GM10266 (cell line): ENCODE results near the gene RMDN2.
"Not testable (repeated sequence)": the region's sequence is repeated elsewhere in the genome, so short reads cannot be mapped to it uniquely, and the experiment has no call there.

Experiments used
- DNase-seq: peaks from one replicate; pipeline ENCODE4 v3.0.0; 2012; ENCODE audit errors: extremely low spot score
- TF ChIP-seq, protein P1 (sequence below): IDR thresholded peaks from 2 replicates; pipeline ENCODE4 v1.5.1; 2012; ENCODE audit warnings: mild to moderate bottlenecking, low read depth; ENCODE audit not compliant: control insufficient read depth, insufficient read depth; ENCODE audit errors: missing control alignments

Gene RMDN2

GRCh38 chr2:37997629-37998028 lies 72.5 kb downstream of the RMDN2 start:
- DNase-seq = no peak
- TF ChIP-seq, protein P1, sequence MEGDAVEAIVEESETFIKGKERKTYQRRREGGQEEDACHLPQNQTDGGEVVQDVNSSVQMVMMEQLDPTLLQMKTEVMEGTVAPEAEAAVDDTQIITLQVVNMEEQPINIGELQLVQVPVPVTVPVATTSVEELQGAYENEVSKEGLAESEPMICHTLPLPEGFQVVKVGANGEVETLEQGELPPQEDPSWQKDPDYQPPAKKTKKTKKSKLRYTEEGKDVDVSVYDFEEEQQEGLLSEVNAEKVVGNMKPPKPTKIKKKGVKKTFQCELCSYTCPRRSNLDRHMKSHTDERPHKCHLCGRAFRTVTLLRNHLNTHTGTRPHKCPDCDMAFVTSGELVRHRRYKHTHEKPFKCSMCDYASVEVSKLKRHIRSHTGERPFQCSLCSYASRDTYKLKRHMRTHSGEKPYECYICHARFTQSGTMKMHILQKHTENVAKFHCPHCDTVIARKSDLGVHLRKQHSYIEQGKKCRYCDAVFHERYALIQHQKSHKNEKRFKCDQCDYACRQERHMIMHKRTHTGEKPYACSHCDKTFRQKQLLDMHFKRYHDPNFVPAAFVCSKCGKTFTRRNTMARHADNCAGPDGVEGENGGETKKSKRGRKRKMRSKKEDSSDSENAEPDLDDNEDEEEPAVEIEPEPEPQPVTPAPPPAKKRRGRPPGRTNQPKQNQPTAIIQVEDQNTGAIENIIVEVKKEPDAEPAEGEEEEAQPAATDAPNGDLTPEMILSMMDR = no peak

DNA sequence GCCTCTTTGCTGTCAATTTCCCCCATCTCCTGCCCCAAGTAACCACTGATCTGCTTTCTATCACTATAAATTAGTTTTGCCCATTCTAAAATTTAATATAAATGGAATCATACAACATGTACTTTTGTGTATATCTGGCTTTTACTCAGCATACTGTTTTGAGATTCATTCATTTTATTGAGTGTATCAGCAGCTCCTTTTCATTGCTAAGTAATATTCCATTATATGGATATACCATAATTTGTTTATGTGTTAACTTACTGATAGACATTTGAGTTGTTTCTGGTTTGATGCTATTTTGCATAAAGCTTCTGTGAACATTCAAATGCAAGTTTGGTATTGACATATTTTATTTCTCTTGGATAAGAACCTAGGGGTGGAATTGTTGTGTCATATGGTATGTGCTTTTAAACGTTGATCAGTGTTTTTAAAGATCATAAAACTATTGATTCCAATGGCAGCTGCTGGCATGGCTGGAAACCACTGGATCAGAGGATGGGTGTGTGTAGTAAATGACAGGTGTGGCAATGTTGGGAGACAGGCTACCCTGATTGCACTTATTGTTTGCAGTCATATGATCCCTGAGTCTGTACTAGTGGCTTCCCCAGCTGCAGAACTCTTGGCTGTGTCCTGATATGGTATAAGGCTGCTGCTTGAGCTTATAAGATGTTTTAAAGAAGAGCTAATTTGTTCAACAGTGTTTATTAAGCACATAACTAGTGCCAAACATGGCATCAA lies 75.6 kb downstream of the RMDN2 start:
- TF ChIP-seq, protein P1 = no peak
- DNase-seq = no peak

GRCh38 chr2:38010187-38010586 lies 85.1 kb downstream of the RMDN2 start:
- not testable (repeated sequence) for DNase-seq

DNA sequence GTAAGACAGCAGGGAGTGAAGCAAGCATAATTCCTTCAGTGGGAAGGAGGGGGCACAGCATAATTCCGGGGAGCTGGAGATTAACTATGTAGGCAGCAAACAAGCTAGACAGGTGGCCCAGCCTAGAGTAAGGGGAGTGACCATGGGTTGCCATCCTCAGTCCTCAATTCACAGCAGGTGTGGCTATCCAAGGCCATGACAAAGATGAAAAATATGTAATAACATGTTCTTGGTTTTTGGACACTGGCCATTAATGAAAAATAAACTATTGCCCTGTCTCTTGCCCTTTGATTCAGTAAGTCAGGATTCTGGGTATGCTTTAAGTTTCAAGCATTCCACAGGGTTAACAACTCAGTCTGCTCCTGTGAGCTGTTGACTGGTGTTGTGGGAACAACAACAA lies 85.9 kb downstream of the RMDN2 start:
- no peak for DNase-seq
- TF ChIP-seq, protein P1 = no peak

GRCh38 chr2:38013158-38013752 lies 88.2 kb downstream of the RMDN2 start:
- no peak for DNase-seq
- TF ChIP-seq, protein P1 = no peak

GRCh38 chr2:38016219-38016618 lies 91.1 kb downstream of the RMDN2 start:
- DNase-seq = no peak
- TF ChIP-seq, protein P1 = no peak

GRCh38 chr2:38017836-38018235 lies 92.7 kb downstream of the RMDN2 start:
- no peak for DNase-seq
- TF ChIP-seq, protein P1 = no peak

- DNase-seq = not testable (repeated sequence)
Measured at GRCh38 chr2:38020359-38021069, 95.4 kb downstream of the RMDN2 start.
